Parathyroid adenoma (tissue), 2 donors: Measurements from ENCODE around the gene UNC13D.
A peak's percentile ranks its signal among the peaks of the same experiment; 100 is the strongest.

Source experiments
- H2AFZ ChIP-seq: fragments of 300-600 bp; sonication (generic); one replicate; pipeline ENCODE4 v1.7.0; 2017; ENCODE audit warnings: antibody characterized with exemption, mild to moderate bottlenecking
- H3K27ac ChIP-seq: fragments of 300-600 bp; sonication (generic); one replicate; pipeline ENCODE4 v1.7.0; 2017
- H3K27me3 ChIP-seq: fragments of 300-600 bp; sonication (generic); one replicate; pipeline ENCODE4 v1.7.0; 2017; ENCODE audit warnings: low read length; ENCODE audit not compliant: control insufficient read depth, insufficient read depth
- H3K36me3 ChIP-seq: fragments of 300-600 bp; sonication (generic); one replicate; pipeline ENCODE4 v1.7.0; 2017; ENCODE audit warnings: low read length; ENCODE audit not compliant: control insufficient read depth, insufficient read depth
- H3K4me1 ChIP-seq: fragments of 300-600 bp; sonication (generic); one replicate; pipeline ENCODE4 v1.7.0; 2017; ENCODE audit warnings: control low read depth
- H3K4me2 ChIP-seq: fragments of 300-600 bp; sonication (generic); one replicate; pipeline ENCODE4 v1.7.0; 2017; ENCODE audit warnings: low read length
- H3K4me3 ChIP-seq: fragments of 300-600 bp; sonication (generic); one replicate; pipeline ENCODE4 v1.7.0; 2017; ENCODE audit warnings: low read depth, low read length
- H3K79me2 ChIP-seq: fragments of 300-600 bp; sonication (generic); one replicate; pipeline ENCODE4 v1.7.0; 2017; ENCODE audit warnings: control low read depth
- H3K9ac ChIP-seq: fragments of 300-600 bp; sonication (generic); one replicate; pipeline ENCODE4 v1.7.0; 2017; ENCODE audit warnings: mild to moderate bottlenecking
- H3K9me3 ChIP-seq: fragments of 300-600 bp; sonication (generic); one replicate; pipeline ENCODE4 v1.7.0; 2017; ENCODE audit warnings: low read length; ENCODE audit not compliant: control insufficient read depth
- TF ChIP-seq, protein P1 (sequence below): fragments of 300-600 bp; sonication (generic); IDR thresholded peaks from one replicate; pipeline ENCODE4 v1.7.0; 2017; ENCODE audit warnings: antibody characterized with exemption, mild to moderate bottlenecking
- donor health status: primary hyperparathyroidism.

Gene UNC13D

DNA sequence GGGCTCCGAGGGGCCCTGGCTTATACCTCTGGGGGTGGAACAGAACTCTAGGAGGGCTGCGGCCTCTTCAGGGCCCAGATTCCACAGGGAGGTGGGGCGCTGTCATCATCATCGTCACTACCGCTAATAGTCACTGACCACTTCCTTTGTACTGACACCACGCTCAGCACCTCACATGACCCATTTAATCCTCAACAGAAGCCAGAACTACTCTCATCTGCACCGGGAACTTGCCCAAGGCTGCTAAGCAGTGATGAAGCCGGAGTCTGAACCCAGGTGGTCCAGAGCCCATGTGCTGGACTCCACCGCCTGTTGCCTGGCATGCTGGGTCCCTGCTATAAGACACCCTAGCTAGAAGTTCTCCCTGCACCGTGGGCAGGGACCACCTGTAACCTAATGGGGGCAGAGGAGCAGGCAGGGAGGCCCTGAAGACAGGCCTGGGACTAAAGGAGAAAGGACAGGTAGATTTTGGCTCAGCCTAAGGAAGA, 12.0 kb downstream of the UNC13D start:
- Histone ChIP-seq H2AFZ (no peak overlapping the region), H3K27ac (no peak overlapping the region), H3K36me3 (no peaks in the 10 kb centered on the region), H3K9ac (no peak overlapping the region), H3K27me3 (no peaks in the 10 kb centered on the region), H3K4me3 (no peak overlapping the region), H3K4me2 (no peak overlapping the region), H3K9me3 (no peaks in the 10 kb centered on the region), H3K4me1 (peaks cover 11% of the 10 kb centered on the region), H3K79me2 (no peaks in the 10 kb centered on the region)
- TF ChIP-seq, protein P1, sequence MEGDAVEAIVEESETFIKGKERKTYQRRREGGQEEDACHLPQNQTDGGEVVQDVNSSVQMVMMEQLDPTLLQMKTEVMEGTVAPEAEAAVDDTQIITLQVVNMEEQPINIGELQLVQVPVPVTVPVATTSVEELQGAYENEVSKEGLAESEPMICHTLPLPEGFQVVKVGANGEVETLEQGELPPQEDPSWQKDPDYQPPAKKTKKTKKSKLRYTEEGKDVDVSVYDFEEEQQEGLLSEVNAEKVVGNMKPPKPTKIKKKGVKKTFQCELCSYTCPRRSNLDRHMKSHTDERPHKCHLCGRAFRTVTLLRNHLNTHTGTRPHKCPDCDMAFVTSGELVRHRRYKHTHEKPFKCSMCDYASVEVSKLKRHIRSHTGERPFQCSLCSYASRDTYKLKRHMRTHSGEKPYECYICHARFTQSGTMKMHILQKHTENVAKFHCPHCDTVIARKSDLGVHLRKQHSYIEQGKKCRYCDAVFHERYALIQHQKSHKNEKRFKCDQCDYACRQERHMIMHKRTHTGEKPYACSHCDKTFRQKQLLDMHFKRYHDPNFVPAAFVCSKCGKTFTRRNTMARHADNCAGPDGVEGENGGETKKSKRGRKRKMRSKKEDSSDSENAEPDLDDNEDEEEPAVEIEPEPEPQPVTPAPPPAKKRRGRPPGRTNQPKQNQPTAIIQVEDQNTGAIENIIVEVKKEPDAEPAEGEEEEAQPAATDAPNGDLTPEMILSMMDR = no peak

DNA sequence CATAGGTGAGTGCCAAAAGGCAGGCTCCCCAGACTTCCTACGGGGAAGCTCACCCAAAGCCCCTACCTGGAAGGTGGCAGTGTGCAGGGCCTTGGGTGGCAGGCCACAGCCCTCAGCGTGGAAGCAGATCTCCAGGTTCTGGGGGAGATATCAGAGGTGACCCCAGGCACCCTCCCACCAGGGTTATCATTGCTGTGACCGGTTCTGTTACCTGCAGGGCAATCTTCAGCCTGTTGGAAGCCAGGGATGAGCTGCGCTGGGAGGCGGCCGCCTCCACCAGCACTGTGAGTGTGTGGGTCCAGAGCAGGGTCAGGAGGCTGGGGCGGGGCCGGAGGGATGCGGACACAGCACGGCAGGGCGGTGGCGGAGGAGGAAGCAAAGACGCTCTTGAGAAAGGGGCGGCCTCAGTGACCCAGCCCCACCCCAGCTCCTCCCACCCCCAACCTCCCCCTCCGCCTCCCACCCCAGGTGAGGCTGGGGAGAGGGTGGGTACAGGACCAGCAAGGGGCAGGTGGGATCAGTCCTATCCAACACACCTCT, 13.1 kb downstream of the UNC13D start:
- no peaks in the 10 kb centered on the region for H3K27me3 ChIP-seq
- H3K9me3 ChIP-seq = no peaks in the 10 kb centered on the region
- no peak overlapping the region for H3K4me2 ChIP-seq
- H3K27ac ChIP-seq = no peak overlapping the region
- TF ChIP-seq, protein P1 = no peak
- H3K36me3 ChIP-seq = no peaks in the 10 kb centered on the region
- H3K4me3 ChIP-seq = no peak overlapping the region
- no peak overlapping the region for H3K9ac ChIP-seq
- no peaks in the 10 kb centered on the region for H3K79me2 ChIP-seq
- H3K4me1 ChIP-seq = peaks cover 11% of the 10 kb centered on the region
- no peak overlapping the region for H2AFZ ChIP-seq

DNA sequence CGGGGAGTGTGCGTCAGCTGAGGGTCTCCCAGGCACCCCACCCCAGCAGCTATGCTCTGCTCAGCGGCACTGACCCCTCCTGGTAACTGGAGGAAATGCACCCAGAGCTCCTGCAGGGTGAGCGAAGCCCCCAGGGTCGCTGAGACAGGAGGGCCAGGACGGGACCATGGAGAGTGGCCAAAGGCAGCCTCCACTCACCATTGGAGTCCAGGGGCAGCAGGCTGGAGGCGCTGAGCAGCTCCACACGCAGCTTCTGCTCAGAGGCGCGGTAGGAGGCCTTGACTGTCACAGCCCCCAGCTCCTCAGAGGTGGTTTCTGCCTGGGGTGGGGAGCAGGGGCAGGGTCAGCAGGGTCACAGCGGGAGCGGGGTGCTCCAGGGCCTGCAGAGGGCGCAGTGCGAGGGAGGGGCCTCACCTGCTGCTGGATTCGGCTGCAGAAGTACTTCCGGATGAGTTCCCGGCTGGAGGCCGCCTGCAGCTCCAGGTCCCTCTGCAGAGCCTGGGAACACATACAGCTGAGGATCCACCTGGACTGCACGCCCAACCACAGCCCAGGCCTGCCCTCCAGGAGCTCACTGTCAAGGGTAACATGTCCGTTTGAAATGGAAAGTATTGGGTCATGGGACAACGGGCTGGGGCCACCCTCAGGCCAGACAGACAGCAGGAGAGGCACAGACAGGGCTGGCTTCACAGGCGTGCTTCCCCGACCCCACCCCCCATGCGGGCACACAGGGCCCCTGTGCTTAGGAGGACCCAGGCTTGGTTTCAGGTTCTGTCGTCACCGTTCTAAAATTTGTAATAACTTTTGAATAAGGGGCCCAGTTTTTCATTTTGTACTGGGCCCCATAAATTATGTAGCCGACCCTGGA, 13.8 kb downstream of the UNC13D start:
- H3K27ac ChIP-seq = no peak overlapping the region

DNA sequence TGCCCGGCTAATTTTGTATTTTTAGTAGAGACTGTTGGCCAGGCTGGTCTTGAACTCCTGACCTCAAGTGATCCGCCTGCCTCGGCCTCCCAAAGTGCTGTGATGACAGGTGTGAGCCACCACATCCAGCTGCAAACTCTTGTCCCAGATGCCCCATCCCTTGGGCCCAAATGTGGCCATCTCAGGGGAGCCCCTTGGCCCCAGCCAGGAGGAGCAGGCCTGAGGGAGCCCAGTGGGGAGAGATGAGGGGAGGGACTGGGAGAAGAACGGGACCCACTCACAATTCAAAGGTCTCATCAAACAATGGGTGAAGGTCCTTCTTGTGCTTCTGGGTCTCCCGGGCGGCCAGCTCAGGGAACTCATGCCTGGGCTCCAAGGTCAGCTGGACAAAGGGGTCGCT, 14.5 kb downstream of the UNC13D start:
- no peak overlapping the region for H3K27ac ChIP-seq
- H3K27me3 ChIP-seq = no peaks in the 10 kb centered on the region
- no peak overlapping the region for H2AFZ ChIP-seq
- H3K4me3 ChIP-seq = no peak overlapping the region
- TF ChIP-seq, protein P1 = no peak
- no peak overlapping the region for H3K9ac ChIP-seq
- H3K79me2 ChIP-seq = no peaks in the 10 kb centered on the region
- no peak overlapping the region for H3K4me2 ChIP-seq
- H3K4me1 ChIP-seq = peaks cover 11% of the 10 kb centered on the region
- H3K36me3 ChIP-seq = no peaks in the 10 kb centered on the region
- no peaks in the 10 kb centered on the region for H3K9me3 ChIP-seq

More for the DNA sequence above, 13.8 kb downstream of the UNC13D start:
- no peak overlapping the region for H3K9ac ChIP-seq
- no peak overlapping the region for H2AFZ ChIP-seq
- no peak overlapping the region for H3K4me3 ChIP-seq
- no peak overlapping the region for H3K4me2 ChIP-seq
- no peaks in the 10 kb centered on the region for H3K36me3 ChIP-seq
- H3K79me2 ChIP-seq = no peaks in the 10 kb centered on the region
- TF ChIP-seq, protein P1 = peak; percentile 41
- H3K9me3 ChIP-seq = no peaks in the 10 kb centered on the region
- H3K27me3 ChIP-seq = no peaks in the 10 kb centered on the region
- peaks cover 11% of the 10 kb centered on the region for H3K4me1 ChIP-seq
